Panc1 (cell line): ENCODE measurements around the gene CLRN1.

Source experiments
- CTCF ChIP-seq: fragments of 450-650 bp; IDR thresholded peaks from 2 replicates; pipeline ENCODE4 v1.5.1; 2017; ENCODE audit warnings: mild to moderate bottlenecking
- REST ChIP-seq, 2 experiments: IDR thresholded peaks; 2 replicates each; pipeline ENCODE4 v1.6.1; 2011 to 2012; ENCODE audit warnings: low read depth in 2 of 2, control low read depth in 1 of 2, low read length in 1 of 2, mild to moderate bottlenecking in 1 of 2, moderate library complexity in 1 of 2; ENCODE audit not compliant: insufficient read depth in 1 of 2
- SIN3A ChIP-seq: IDR thresholded peaks from 2 replicates; pipeline ENCODE4 v1.6.1; 2012; ENCODE audit warnings: low read depth, mild to moderate bottlenecking, low read length, moderate library complexity, borderline replicate concordance; ENCODE audit not compliant: insufficient read depth

GRCh38 chr3:151012753-151013152 lies 40.2 kb upstream of the CLRN1 start:
- TF ChIP-seq CTCF (no peak), SIN3A (no peak), REST (IDR thresholded peaks at IDR 0.05; ENCODE audit: insufficient read depth in 1 of 2, low read depth in 2 of 2, low read length in 1 of 2) (no peak)
